Measurements from ENCODE around the gene LGR4. TPM values are rescaled to one million over a fixed set of nuclear protein-coding genes. Genes with fewer than 3 reads are reported as not detected.

Gene LGR4
- total and polyA plus RNA-seq, 2 donors from 2014 or later, result 22.7 to 109 TPM

GRCh38 chr11:27413218-27413617 is 59.4 kb downstream of the LGR4 start:
- DNase-seq (no peak), FAIRE-seq (no peak)
- Histone ChIP-seq H3K36me3 (ENCODE audit: control insufficient read depth in 2 of 3, insufficient read depth in 3 of 3, low read length in 3 of 3) (no peaks in the 10 kb centered on the region), H3K9ac (ENCODE audit: low read length in 3 of 3) (no peak overlapping the region), H3K27ac (ENCODE audit: low read depth in 2 of 2, low read length in 2 of 2) (no peak overlapping the region), H3K4me1 (ENCODE audit: control insufficient read depth in 2 of 3, insufficient read depth in 2 of 3, low read depth in 1 of 3, low read length in 3 of 3) (peaks cover 0 to 3% (median 3%) of the 10 kb centered on the region in 3 donors), H3K27me3 (ENCODE audit: control insufficient read depth, insufficient read depth, low read length) (no peaks in the 10 kb centered on the region), H3K9me3 (ENCODE audit: control insufficient read depth in 2 of 3, insufficient read depth in 1 of 3, low read length in 3 of 3) (no peaks in the 10 kb centered on the region), H3K4me3 (ENCODE audit: low read length in 3 of 3) (no peak overlapping the region)
- intact Hi-C loops (cut with DNase I), result no loop called here
- TF ChIP-seq CTCF (IDR thresholded peaks at IDR 0.05; ENCODE audit: borderline replicate concordance, extremely low read depth, insufficient read depth), result no peak

DNA sequence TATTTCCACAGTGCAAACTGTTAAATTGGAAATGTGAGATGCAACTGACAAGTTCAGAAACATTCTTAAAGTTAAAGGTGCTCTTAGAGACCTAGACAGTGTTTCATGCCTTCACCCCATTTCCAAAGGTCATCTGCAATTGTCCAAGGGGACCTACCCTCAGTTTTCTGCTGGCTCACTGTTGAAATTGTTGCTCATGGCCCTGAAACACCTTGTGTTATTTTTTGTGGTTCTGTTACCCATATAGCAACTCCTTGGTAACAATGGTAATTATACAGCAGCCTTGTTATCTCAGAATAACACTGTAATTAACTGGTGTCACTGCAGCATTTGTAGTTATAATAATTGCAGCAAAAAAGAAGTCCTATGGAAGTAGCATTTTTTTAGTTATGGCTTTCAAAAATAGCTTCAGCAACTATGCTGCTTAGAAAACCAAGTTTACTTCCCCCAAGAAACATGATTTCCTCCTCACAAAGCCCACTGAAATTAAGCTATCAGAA is 60.3 kb downstream of the LGR4 start:
- DNase-seq, result no peak
- Histone ChIP-seq H3K9ac (ENCODE audit: low read length in 3 of 3) (no peak overlapping the region), H3K27me3 (ENCODE audit: control insufficient read depth, insufficient read depth, low read length) (no peaks in the 10 kb centered on the region), H3K36me3 (ENCODE audit: control insufficient read depth in 2 of 3, insufficient read depth in 3 of 3, low read length in 3 of 3) (no peaks in the 10 kb centered on the region), H3K4me1 (ENCODE audit: control insufficient read depth in 2 of 3, insufficient read depth in 2 of 3, low read depth in 1 of 3, low read length in 3 of 3) (peaks cover 0 to 3% (median 3%) of the 10 kb centered on the region in 3 donors), H3K27ac (ENCODE audit: low read depth in 2 of 2, low read length in 2 of 2) (no peak overlapping the region), H3K4me3 (ENCODE audit: low read length in 3 of 3) (no peak overlapping the region), H3K9me3 (ENCODE audit: control insufficient read depth in 2 of 3, insufficient read depth in 1 of 3, low read length in 3 of 3) (no peaks in the 10 kb centered on the region)
- no peak for TF ChIP-seq CTCF (IDR thresholded peaks at IDR 0.05; ENCODE audit: borderline replicate concordance, extremely low read depth, insufficient read depth)
- intact Hi-C loops (cut with DNase I), result no loop called here
- FAIRE-seq, result no peak

DNA sequence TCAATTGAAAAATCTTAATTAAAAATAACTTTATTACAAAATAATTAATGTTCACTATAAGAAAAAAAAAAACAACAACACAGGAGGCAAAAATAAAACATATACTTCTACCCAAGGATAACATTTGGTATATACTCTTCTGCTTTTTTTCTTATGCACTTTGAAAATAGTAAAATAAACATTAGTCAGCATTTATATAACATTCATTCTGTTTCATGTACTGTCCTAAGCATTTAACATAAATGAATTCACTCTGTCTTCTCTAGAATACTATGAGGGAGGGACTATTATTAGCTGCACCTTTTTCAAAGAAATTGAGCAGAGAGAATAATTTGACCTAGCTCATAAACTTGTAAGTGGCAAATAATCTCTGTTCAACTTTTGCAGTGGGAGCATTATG is 61.3 kb downstream of the LGR4 start:
- Histone ChIP-seq H3K9ac (ENCODE audit: low read length in 3 of 3) (no peak overlapping the region), H3K36me3 (ENCODE audit: control insufficient read depth in 2 of 3, insufficient read depth in 3 of 3, low read length in 3 of 3) (no peaks in the 10 kb centered on the region), H3K9me3 (ENCODE audit: control insufficient read depth in 2 of 3, insufficient read depth in 1 of 3, low read length in 3 of 3) (no peaks in the 10 kb centered on the region), H3K4me3 (ENCODE audit: low read length in 3 of 3) (no peak overlapping the region), H3K27ac (ENCODE audit: low read depth in 2 of 2, low read length in 2 of 2) (no peak overlapping the region), H3K27me3 (ENCODE audit: control insufficient read depth, insufficient read depth, low read length) (no peaks in the 10 kb centered on the region), H3K4me1 (ENCODE audit: control insufficient read depth in 2 of 3, insufficient read depth in 2 of 3, low read depth in 1 of 3, low read length in 3 of 3) (peaks cover 0 to 3% (median 3%) of the 10 kb centered on the region in 3 donors)
- DNase-seq, result no peak
- peak; percentile 44 for FAIRE-seq
- TF ChIP-seq CTCF (IDR thresholded peaks at IDR 0.05; ENCODE audit: borderline replicate concordance, extremely low read depth, insufficient read depth), result no peak
- intact Hi-C loops (cut with DNase I), result no loop called here

- no peak for TF ChIP-seq CTCF (IDR thresholded peaks at IDR 0.05; ENCODE audit: borderline replicate concordance, extremely low read depth, insufficient read depth)
- Histone ChIP-seq H3K36me3 (ENCODE audit: control insufficient read depth in 2 of 3, insufficient read depth in 3 of 3, low read length in 3 of 3) (no peaks in the 10 kb centered on the region), H3K4me1 (ENCODE audit: control insufficient read depth in 2 of 3, insufficient read depth in 2 of 3, low read depth in 1 of 3, low read length in 3 of 3) (peaks cover 0 to 3% (median 3%) of the 10 kb centered on the region in 3 donors), H3K4me3 (ENCODE audit: low read length in 3 of 3) (no peak overlapping the region), H3K9me3 (ENCODE audit: control insufficient read depth in 2 of 3, insufficient read depth in 1 of 3, low read length in 3 of 3) (no peaks in the 10 kb centered on the region), H3K9ac (ENCODE audit: low read length in 3 of 3) (no peak overlapping the region), H3K27ac (ENCODE audit: low read depth in 2 of 2, low read length in 2 of 2) (no peak overlapping the region), H3K27me3 (ENCODE audit: control insufficient read depth, insufficient read depth, low read length) (no peaks in the 10 kb centered on the region)
- no peak for FAIRE-seq
- intact Hi-C loops (cut with DNase I), result no loop called here
- DNase-seq, result no peak
Observed at GRCh38 chr11:27410272-27410671, 62.3 kb downstream of the LGR4 start.

Data from kidney (tissue), 14 donors.